ENCODE results near the gene CDH7.

The CDH7 gene

DNA sequence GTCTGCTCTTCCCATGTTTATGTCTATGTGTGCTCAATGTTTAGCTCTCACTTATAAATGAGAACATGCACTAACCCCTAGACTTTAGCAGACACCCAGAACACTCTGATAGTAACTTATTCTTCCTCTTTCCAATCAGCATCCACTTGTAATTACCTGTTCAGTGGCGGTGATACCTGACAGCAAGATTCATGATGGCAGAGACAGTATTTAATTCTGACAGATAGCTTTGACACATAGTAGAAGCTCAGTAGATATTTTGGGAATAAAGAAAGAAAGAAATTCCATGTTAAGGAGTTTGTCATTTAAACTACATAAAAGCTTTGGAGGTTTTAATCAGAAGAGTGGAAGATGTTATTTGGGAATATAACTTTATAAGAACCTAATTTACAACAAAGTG lies 171.3 kb downstream of the CDH7 start:
- no peak for DNase-seq (ENCODE audit: low spot score)

DNA sequence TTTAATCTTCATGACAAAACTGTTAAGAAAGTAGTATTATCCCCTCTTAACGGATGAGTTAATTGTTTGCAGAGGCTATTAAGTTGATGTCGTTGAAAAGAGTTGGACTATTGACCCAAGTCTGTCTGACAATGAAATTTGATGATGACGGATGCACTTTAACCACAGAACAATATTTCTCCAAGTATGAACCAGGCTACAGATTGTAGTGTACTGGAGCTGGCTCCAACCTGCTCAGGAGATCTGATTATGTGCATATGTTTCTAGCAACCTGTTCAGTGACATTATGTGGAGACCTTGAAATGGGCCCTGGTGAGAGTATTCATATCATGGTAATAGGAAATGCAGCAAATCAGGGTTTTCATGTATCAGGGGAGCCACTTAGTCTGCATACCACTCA lies 174.1 kb downstream of the CDH7 start:
- DNase-seq (ENCODE audit: low spot score): no peak

DNA sequence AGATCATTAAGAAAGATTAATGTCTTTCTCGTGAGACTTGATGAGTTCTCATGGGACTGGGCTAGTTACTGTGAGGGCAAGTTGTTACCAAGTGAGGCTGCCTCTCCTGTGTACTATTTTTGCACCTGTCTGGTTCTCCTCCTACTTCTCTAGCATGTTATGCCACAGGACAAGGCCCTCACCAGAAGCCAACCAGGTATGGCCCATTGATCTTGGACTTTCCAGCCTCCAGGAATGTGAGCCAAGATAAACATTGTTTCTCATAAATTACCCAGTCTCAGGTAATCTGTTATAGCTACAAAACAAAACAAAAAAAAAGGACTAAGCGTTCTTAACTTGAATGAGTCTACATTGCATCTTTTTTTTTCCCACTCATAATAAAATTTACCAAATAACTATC lies 184.1 kb downstream of the CDH7 start:
- no peak for DNase-seq (ENCODE audit: low spot score)

DNA sequence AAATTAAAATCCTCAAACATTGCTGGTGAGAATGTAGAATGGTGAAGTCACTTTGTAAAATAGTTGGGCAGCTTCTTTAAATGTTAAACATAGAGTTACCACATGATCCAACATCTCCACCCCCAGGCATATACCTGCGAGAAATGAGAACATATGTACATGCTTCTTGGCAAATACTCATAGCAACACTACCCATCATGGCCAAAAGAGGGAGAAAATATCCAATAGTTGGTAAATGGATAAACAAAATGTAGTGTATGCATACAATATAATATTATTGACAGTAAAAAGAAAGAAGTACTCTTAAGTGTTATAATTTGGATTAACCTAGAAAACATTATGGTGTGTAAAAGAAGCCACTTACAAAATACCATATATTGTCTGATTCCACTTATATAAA lies 185.9 kb downstream of the CDH7 start:
- DNase-seq (ENCODE audit: low spot score): no peak

DNA sequence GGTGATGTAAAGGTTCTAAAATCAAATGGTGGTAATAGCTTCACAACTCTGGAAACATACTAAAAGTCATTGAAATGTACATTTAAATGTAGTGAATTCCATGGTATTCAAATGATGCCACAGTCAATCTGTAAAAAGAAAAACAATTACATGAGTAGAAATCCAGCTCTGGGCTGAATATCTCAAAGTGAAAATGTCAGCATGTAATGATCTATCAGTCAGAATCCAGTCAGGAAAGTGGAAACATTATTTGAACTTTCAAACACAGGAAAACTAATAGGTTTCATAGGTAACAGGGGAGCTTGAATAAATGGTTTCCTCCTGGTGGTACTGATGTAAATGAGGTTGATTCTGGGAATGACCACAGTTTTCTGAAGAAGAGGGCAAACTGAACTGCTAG lies 186.4 kb downstream of the CDH7 start:
- no peak for DNase-seq (ENCODE audit: low spot score)

DNA sequence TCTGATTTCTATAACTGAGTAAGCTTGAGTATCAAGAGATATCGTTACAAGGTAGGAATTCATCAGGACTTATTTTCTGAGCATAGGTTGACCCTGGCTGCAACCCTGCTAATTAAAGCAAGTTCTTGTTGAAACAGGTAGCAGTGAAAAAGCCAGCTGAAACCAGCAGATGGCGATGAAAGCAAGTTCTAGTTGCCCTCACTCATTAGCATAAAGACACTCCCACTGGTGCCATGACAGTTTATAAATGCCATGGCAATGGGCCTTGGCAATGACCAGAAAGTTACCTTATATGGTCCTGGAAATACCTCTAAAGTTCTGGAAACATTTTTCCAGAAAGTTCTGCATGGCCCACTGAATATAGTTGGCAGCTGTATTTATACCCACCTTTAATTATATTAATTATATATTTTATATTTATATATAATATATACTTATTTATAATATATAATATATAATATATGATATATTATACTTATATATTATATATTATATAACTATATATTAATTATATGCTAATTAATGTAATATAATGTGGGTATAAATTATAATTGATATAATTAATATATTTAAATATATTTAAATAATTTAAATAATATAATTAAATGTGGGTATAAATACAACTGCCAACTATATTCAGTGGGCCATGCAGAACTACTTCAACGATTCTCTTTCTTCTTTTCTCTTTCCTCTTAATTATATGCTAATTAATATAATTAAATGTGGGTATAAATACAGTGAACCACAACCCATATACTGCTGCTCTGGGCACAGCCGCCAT lies 188.0 kb downstream of the CDH7 start:
- no peak for DNase-seq (ENCODE audit: low spot score)

Data from LoVo (cell line).